Right lobe of liver (tissue), 4 donors: ENCODE data around the gene ELMO1.

ENCODE experiments used
- POLR2A ChIP-seq: fragments of 450-650 bp; IDR thresholded peaks from one replicate; pipeline ENCODE4 v1.6.1; 2017; ENCODE audit warnings: antibody characterized with exemption, mild to moderate bottlenecking
- TF ChIP-seq, protein P1 (sequence below), 4 donors: fragments of 200-600 bp in 3 of 4; fragments of 450-650 bp in 1 of 4; IDR thresholded peaks; one replicate each; pipeline versions ENCODE4 v1.5.1 to v1.8.0; 2016 to 2022; ENCODE audit warnings: antibody characterized with exemption in 4 of 4, mild to moderate bottlenecking in 2 of 4
- donor health status: DM: no; HTN: no; CAD: no.
- donor health status: DM: no; HTN: no; CAD: no.
- donor health status: DM: no; HTN: yes; CAD: no.

DNA sequence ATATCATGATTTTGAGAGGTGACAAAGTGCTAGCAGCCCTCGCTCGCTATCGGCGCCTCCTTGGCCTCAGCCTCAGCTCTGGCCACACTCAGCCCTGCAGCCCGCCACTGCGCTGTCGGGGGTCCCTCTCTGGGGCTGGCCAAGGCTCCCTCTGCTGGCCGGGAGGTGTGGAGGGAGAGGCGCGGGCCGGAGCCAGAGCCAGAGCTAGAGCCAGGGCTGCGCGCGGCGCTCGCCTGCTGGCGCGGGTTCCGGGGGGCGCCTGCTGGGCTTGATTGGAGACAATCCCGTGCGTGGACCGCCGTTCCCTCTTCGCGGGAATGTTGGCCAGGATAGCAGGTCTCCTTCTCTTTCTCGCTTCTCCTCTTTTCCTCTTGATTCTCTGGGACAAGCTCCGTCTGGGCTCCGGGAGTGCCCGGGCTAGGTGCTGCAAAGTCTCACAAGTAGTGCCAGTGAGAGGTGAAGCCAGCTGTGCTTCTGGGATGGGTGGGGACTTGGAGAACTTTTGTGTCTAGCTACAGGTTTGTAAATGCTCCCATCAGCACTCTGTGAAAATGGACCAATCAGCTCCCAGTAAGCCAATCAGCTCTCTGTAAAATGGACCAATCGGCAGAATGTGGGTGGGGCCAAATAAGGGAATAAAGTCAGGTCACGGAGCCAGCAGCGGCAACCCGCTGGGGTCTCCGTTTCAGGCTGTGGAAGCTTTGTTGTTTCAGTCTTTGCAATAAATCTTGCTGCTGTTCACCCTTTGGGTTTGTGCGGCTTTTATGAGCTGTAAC lies 43.4 kb upstream of the ELMO1 start:
- no peak for TF ChIP-seq POLR2A
- TF ChIP-seq, protein P1, sequence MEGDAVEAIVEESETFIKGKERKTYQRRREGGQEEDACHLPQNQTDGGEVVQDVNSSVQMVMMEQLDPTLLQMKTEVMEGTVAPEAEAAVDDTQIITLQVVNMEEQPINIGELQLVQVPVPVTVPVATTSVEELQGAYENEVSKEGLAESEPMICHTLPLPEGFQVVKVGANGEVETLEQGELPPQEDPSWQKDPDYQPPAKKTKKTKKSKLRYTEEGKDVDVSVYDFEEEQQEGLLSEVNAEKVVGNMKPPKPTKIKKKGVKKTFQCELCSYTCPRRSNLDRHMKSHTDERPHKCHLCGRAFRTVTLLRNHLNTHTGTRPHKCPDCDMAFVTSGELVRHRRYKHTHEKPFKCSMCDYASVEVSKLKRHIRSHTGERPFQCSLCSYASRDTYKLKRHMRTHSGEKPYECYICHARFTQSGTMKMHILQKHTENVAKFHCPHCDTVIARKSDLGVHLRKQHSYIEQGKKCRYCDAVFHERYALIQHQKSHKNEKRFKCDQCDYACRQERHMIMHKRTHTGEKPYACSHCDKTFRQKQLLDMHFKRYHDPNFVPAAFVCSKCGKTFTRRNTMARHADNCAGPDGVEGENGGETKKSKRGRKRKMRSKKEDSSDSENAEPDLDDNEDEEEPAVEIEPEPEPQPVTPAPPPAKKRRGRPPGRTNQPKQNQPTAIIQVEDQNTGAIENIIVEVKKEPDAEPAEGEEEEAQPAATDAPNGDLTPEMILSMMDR (IDR thresholded peaks at IDR 0.05): no peak
